Small intestine (tissue), 7 donors: ENCODE results near the gene PCBD2. TPM values are rescaled to one million over a fixed set of nuclear protein-coding genes. Genes with fewer than 3 reads are reported as not detected.
A peak's percentile ranks its signal among the peaks of the same experiment; 100 is the strongest.

ENCODE experiments used
- DNase-seq, 2 donors: peaks; one replicate each; pipeline versions ENCODE4 v3.0.0 to v3.0.0-alpha.2; 2013
- FAIRE-seq: peaks from 2 replicates; lab custom pipeline; 2012; peaks lifted over from hg19 to GRCh38; lab: Jason Lieb, UNC
- H3K27ac ChIP-seq, 3 donors: one replicate each; pipeline ENCODE4 v1.5.1; 2013; ENCODE audit warnings: low read length in 2 of 3, mild to moderate bottlenecking in 2 of 3, control low read depth in 1 of 3, inconsistent platforms in 1 of 3, low read depth in 1 of 3, moderate library complexity in 1 of 3
- H3K27me3 ChIP-seq, 3 donors: one replicate each; pipeline ENCODE4 v1.6.1; 2013; ENCODE audit warnings: low read length in 3 of 3, inconsistent platforms in 1 of 3; ENCODE audit not compliant: control insufficient read depth in 3 of 3, insufficient read depth in 3 of 3
- H3K36me3 ChIP-seq, 3 donors: one replicate each; pipeline ENCODE4 v1.6.1; 2013; ENCODE audit warnings: low read length in 3 of 3, inconsistent platforms in 1 of 3, low read depth in 1 of 3, mild to moderate bottlenecking in 1 of 3, moderate library complexity in 1 of 3; ENCODE audit not compliant: control insufficient read depth in 3 of 3, insufficient read depth in 2 of 3
- H3K4me1 ChIP-seq, 3 donors: one replicate each; pipeline ENCODE4 v1.6.1; 2013; ENCODE audit warnings: low read length in 2 of 3, inconsistent platforms in 1 of 3, low read depth in 1 of 3, mild to moderate bottlenecking in 1 of 3, moderate library complexity in 1 of 3; ENCODE audit not compliant: control insufficient read depth in 3 of 3, insufficient read depth in 2 of 3
- H3K4me3 ChIP-seq, 3 donors: one replicate each; pipeline ENCODE4 v1.5.1; 2013; ENCODE audit warnings: low read length in 3 of 3, control low read depth in 1 of 3, inconsistent platforms in 1 of 3, low read depth in 1 of 3, mild to moderate bottlenecking in 1 of 3, moderate library complexity in 1 of 3
- H3K9me3 ChIP-seq, 2 donors: one replicate each; pipeline ENCODE4 v1.6.1; 2013; ENCODE audit warnings: low read depth in 1 of 2, low read length in 1 of 2; ENCODE audit not compliant: control insufficient read depth in 2 of 2, insufficient read depth in 1 of 2
- WGBS, 3 donors: extraction: QIAGEN DNeasy Blood & Tissue Kit; methylation state at CpG; one replicate each; pipeline ENCODE4 v1.1.7; 2013; 5-methylcytosine and 5-hydroxymethylcytosine counted together
- polyA plus RNA-seq, 4 donors: library from polyadenylated mRNA; stranded (reverse) in 3 of 4; unstranded in 1 of 4; fragments of 200-250 nt in 3 of 4; fragments of 120-200 nt in 1 of 4; gene quantifications; one replicate each; pipeline versions ENCODE4 v1.2.1 to v1.2.3, GENCODE V29; 2013
- donor health status: healthy with polysubstance abuse.
- donor health status: control.
- donor health status: control.
- donor health status: Bipolar disorder and iron deficiency.
- donor health status: healthy.

Gene PCBD2
- polyA plus RNA-seq, 4 donors, result 5.9 to 19.2 (median 12.4) TPM

DNA sequence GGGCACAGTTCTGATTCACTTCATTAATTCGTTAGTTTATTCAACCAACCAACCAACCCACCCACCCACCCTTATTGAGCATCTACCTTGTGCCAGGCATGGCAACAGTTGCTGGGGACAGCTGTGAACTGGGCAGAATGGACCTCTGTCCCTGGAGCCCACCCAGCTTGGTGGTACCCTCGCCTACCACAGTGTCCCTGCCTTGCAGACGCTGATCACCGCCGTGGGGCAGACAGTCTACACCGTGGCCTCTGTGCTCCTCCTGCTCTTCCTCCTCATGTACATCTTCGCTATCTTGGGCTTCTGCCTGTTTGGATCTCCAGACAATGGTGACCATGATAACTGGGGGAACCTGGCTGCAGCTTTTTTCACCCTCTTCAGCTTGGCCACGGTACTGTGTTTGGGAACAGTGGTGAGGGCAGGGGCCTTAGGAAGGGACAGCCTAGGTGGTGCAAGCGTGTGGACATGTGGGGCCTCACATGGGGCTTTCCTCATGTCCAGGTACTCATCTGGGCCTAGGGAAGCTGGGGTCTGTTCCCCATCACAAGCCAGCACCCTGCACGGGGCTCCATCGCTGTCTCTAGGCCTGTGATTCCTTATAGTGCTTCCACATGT lies 102.9 kb downstream of the PCBD2 start:
- no peak overlapping the region for H3K27ac ChIP-seq
- H3K27me3 ChIP-seq, result no peaks in the 10 kb centered on the region
- peaks cover 0 to 10% (median 0%) of the 10 kb centered on the region in 3 donors for H3K36me3 ChIP-seq
- FAIRE-seq (no peak), DNase-seq (no peak)
- H3K9me3 ChIP-seq, result no peaks in the 10 kb centered on the region
- H3K4me1 ChIP-seq, result no peaks in the 10 kb centered on the region
- H3K4me3 ChIP-seq, result no peak overlapping the region
- WGBS, 3 donors, result 86 to 87% (median 86%) methylated on average over 11 of the region's 11 CpGs

GRCh38 chr5:135008556-135008955 lies 103.6 kb downstream of the PCBD2 start:
- no peak for FAIRE-seq
- no peak for DNase-seq
- Histone ChIP-seq H3K4me1 (no peaks in the 10 kb centered on the region), H3K4me3 (no peak overlapping the region), H3K9me3 (no peaks in the 10 kb centered on the region), H3K27ac (no peak overlapping the region), H3K36me3 (peaks cover 0 to 12% (median 0%) of the 10 kb centered on the region in 3 donors), H3K27me3 (no peaks in the 10 kb centered on the region)
- WGBS, 3 donors, result 78 to 88% (median 86%) methylated on average over 8 of the region's 8 CpGs

GRCh38 chr5:135008981-135009735 lies 104.2 kb downstream of the PCBD2 start:
- no peak for FAIRE-seq

GRCh38 chr5:135009736-135010501 lies 105.0 kb downstream of the PCBD2 start:
- Histone ChIP-seq H3K9me3 (no peaks in the 10 kb centered on the region), H3K4me1 (no peaks in the 10 kb centered on the region), H3K27ac (no peak overlapping the region), H3K36me3 (peaks cover 0 to 12% (median 0%) of the 10 kb centered on the region in 3 donors), H3K27me3 (no peaks in the 10 kb centered on the region), H3K4me3 (no peak overlapping the region)
- WGBS, 3 donors, result 89 to 93% (median 90%) methylated on average over 11 of the region's 11 CpGs
- no peak for DNase-seq
- no peak for FAIRE-seq

More at GRCh38 chr5:135008981-135009735, 104.2 kb downstream of the PCBD2 start:
- no peaks in the 10 kb centered on the region for H3K27me3 ChIP-seq
- H3K9me3 ChIP-seq, result no peaks in the 10 kb centered on the region
- H3K4me3 ChIP-seq, result no peak overlapping the region
- no peaks in the 10 kb centered on the region for H3K4me1 ChIP-seq
- no peak overlapping the region for H3K27ac ChIP-seq
- 66 to 82% (median 76%) methylated on average over 12 to 13 of the region's 13 CpGs for WGBS, 3 donors
- DNase-seq, result no peak
- H3K36me3 ChIP-seq, result peaks cover 0 to 12% (median 0%) of the 10 kb centered on the region in 3 donors

- no peak for FAIRE-seq
- no peak for DNase-seq
- H3K36me3 ChIP-seq, result peaks cover 0 to 12% (median 0%) of the 10 kb centered on the region in 3 donors
- no peak overlapping the region for H3K27ac ChIP-seq
- 77 to 84% (median 81%) methylated on average over 3 of the region's 3 CpGs for WGBS, 3 donors
- H3K4me1 ChIP-seq, result no peaks in the 10 kb centered on the region
- H3K27me3 ChIP-seq, result no peaks in the 10 kb centered on the region
- H3K4me3 ChIP-seq, result no peak overlapping the region
- no peaks in the 10 kb centered on the region for H3K9me3 ChIP-seq
These were observed 105.8 kb downstream of the PCBD2 start for GRCh38 chr5:135010502-135011354.

GRCh38 chr5:135011355-135012032 lies 106.6 kb downstream of the PCBD2 start:
- Histone ChIP-seq H3K4me3 (no peak overlapping the region), H3K4me1 (no peaks in the 10 kb centered on the region)
- DNase-seq, result peak in 1 of 2 donors; percentile 26

DNA sequence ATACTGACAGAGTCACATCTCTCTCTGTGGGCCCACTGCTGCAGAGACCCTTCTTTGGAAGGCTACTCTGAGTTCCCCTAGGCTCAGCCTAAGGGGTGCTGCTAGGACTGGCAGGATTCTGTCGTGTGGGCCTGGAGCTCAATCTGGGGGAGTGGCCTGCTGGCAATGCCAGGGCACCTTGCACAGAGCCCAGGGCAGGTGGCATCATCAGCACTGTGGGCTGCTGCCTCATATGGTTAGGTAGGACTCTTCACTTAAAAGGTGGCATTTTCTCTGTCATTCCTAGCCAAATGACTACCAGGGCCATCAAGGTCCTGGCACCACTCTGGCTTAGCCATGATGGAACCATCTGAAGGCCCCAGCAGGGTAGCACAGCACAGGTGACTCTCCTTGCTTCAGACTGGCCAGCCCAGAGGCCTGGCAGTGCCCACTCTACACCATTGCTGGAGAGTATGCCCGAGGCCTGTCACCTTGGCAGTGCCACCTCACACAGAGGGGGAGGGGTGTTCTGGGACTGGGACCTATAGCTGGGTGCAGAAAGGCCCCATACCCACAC lies 107.2 kb downstream of the PCBD2 start:
- FAIRE-seq (no peak), DNase-seq (no peak)
- Histone ChIP-seq H3K27ac (no peak overlapping the region), H3K36me3 (peaks cover 0 to 21% (median 0%) of the 10 kb centered on the region in 3 donors), H3K27me3 (no peaks in the 10 kb centered on the region), H3K4me1 (no peaks in the 10 kb centered on the region), H3K4me3 (no peak overlapping the region), H3K9me3 (no peaks in the 10 kb centered on the region)
- 91 to 95% (median 92%) methylated on average over 2 of the region's 2 CpGs for WGBS, 3 donors

More at GRCh38 chr5:135011355-135012032, 106.6 kb downstream of the PCBD2 start:
- Histone ChIP-seq H3K36me3 (peaks cover 0 to 16% (median 0%) of the 10 kb centered on the region in 3 donors), H3K27me3 (no peaks in the 10 kb centered on the region), H3K9me3 (no peaks in the 10 kb centered on the region), H3K27ac (no peak overlapping the region)
- FAIRE-seq, result no peak
- 86 to 90% (median 87%) methylated on average over 4 of the region's 4 CpGs for WGBS, 3 donors
